Measurements from ENCODE around the gene TMEM219. TPM values are rescaled to one million over a fixed set of nuclear protein-coding genes. Genes with fewer than 3 reads are reported as not detected.

Gene TMEM219
- total and polyA plus RNA-seq, 4 donors, result 25.5 to 75.9 (median 46.9) TPM

DNA sequence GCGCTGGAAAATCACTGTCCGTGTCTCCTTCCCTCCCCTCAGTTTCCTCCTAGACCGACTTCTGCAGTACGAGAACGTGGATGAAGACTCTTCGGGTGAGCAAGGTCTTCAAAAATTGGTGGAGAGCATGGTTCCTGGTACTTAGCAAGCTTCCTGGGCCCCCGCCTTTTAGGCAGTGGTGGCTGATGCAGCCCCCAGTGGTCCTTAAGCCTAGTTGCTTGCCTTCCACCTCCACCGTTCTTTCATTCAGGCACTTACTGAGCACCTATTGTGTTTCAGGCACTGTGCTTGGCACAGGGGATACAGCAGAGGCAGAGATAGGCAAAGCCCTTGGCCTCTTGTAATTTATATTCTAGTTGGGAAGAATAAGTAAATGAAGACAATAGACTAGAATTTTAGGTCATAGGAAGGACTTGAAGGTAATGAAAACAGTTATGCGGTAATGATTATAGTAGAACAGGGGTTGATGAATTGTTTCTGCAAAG is 34.9 kb downstream of the TMEM219 start:
- Histone ChIP-seq H3K36me3 (ENCODE audit: control insufficient read depth in 4 of 4, insufficient read depth in 3 of 4, low read depth in 1 of 4, low read length in 3 of 4) (peaks cover 0 to 22% (median 8%) of the 10 kb centered on the region in 4 donors), H3K4me1 (ENCODE audit: control insufficient read depth in 4 of 4, insufficient read depth in 4 of 4, low read length in 3 of 4) (peaks cover 2 to 26% (median 18%) of the 10 kb centered on the region in 4 donors), H3K27ac (ENCODE audit: low read depth in 1 of 2, low read length in 2 of 2) (no peak overlapping the region), H3K4me3 (ENCODE audit: low read depth in 1 of 3, low read length in 3 of 3) (peak overlapping the region; percentile 65 to 98 (median 74)), H3K9me3 (ENCODE audit: control insufficient read depth in 4 of 4, low read length in 3 of 4) (no peaks in the 10 kb centered on the region), H3K27me3 (ENCODE audit: control insufficient read depth in 4 of 4, insufficient read depth in 4 of 4, low read length in 3 of 4) (no peaks in the 10 kb centered on the region), H3K9ac (ENCODE audit: low read depth in 1 of 2, low read length in 2 of 2) (peak overlapping the region; percentile 40 to 85)
- WGBS, result 28% methylated on average over 9 of the region's 9 CpGs
- TF ChIP-seq EGR1 (IDR thresholded peaks at IDR 0.05; ENCODE audit: low read depth in 2 of 2) (no peak), RAD21 (IDR thresholded peaks at IDR 0.05) (no peak), FOXA1 (IDR thresholded peaks at IDR 0.05) (no peak), FOXA2 (IDR thresholded peaks at IDR 0.05) (no peak), SP1 (IDR thresholded peaks at IDR 0.05) (no peak), TAF1 (conservative IDR thresholded peaks at IDR 0.05) (no peak), HNF4A (conservative IDR thresholded peaks at IDR 0.05) (no peak), RXRA (IDR thresholded peaks at IDR 0.05) (no peak), NR2F2 (IDR thresholded peaks at IDR 0.05) (no peak)
- TF ChIP-seq, protein P1, sequence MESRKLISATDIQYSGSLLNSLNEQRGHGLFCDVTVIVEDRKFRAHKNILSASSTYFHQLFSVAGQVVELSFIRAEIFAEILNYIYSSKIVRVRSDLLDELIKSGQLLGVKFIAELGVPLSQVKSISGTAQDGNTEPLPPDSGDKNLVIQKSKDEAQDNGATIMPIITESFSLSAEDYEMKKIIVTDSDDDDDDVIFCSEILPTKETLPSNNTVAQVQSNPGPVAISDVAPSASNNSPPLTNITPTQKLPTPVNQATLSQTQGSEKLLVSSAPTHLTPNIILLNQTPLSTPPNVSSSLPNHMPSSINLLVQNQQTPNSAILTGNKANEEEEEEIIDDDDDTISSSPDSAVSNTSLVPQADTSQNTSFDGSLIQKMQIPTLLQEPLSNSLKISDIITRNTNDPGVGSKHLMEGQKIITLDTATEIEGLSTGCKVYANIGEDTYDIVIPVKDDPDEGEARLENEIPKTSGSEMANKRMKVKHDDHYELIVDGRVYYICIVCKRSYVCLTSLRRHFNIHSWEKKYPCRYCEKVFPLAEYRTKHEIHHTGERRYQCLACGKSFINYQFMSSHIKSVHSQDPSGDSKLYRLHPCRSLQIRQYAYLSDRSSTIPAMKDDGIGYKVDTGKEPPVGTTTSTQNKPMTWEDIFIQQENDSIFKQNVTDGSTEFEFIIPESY (IDR thresholded peaks at IDR 0.05), result no peak
- TF ChIP-seq, protein P2, sequence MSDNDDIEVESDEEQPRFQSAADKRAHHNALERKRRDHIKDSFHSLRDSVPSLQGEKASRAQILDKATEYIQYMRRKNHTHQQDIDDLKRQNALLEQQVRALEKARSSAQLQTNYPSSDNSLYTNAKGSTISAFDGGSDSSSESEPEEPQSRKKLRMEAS (IDR thresholded peaks at IDR 0.05), result no peak
- TF ChIP-seq, protein P3, sequence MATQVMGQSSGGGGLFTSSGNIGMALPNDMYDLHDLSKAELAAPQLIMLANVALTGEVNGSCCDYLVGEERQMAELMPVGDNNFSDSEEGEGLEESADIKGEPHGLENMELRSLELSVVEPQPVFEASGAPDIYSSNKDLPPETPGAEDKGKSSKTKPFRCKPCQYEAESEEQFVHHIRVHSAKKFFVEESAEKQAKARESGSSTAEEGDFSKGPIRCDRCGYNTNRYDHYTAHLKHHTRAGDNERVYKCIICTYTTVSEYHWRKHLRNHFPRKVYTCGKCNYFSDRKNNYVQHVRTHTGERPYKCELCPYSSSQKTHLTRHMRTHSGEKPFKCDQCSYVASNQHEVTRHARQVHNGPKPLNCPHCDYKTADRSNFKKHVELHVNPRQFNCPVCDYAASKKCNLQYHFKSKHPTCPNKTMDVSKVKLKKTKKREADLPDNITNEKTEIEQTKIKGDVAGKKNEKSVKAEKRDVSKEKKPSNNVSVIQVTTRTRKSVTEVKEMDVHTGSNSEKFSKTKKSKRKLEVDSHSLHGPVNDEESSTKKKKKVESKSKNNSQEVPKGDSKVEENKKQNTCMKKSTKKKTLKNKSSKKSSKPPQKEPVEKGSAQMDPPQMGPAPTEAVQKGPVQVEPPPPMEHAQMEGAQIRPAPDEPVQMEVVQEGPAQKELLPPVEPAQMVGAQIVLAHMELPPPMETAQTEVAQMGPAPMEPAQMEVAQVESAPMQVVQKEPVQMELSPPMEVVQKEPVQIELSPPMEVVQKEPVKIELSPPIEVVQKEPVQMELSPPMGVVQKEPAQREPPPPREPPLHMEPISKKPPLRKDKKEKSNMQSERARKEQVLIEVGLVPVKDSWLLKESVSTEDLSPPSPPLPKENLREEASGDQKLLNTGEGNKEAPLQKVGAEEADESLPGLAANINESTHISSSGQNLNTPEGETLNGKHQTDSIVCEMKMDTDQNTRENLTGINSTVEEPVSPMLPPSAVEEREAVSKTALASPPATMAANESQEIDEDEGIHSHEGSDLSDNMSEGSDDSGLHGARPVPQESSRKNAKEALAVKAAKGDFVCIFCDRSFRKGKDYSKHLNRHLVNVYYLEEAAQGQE (IDR thresholded peaks at IDR 0.05), result no peak
- no peak for DNase-seq (ENCODE audit: low spot score)

DNA sequence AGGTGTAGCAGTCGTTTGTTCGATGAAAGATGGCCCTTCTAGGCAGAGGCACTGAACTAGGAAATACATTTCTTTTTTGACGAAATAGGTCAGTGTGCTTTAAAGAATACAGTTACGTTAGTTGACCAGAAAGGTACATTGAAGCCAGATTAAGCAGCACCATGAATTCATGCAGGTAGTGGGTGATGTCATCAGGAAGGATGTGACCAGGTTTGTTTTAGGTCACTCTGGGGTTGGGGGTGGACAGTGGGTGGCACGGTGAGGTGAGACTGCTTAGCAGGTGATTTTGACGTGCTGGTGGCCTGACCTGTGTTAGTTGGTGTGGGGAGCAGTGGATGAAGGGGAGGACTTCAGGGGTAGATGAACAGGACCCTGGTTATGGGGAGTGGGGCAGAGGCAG is 37.7 kb downstream of the TMEM219 start:
- peaks cover 0 to 17% (median 14%) of the 10 kb centered on the region in 4 donors for H3K4me1 ChIP-seq (ENCODE audit: control insufficient read depth in 4 of 4, insufficient read depth in 4 of 4, low read length in 3 of 4)
- no peak overlapping the region for H3K27ac ChIP-seq (ENCODE audit: low read depth in 1 of 2, low read length in 2 of 2)
- no peak overlapping the region for H3K9ac ChIP-seq (ENCODE audit: low read depth in 1 of 2, low read length in 2 of 2)
- H3K9me3 ChIP-seq (ENCODE audit: control insufficient read depth in 4 of 4, low read length in 3 of 4), result no peaks in the 10 kb centered on the region
- peaks cover 0 to 10% (median 2%) of the 10 kb centered on the region in 4 donors for H3K36me3 ChIP-seq (ENCODE audit: control insufficient read depth in 4 of 4, insufficient read depth in 3 of 4, low read depth in 1 of 4, low read length in 3 of 4)
- H3K4me3 ChIP-seq (ENCODE audit: low read depth in 1 of 3, low read length in 3 of 3), result no peak overlapping the region
- DNase-seq (ENCODE audit: low spot score), result no peak
- 95% methylated on average over 6 of the region's 6 CpGs for WGBS
- no peaks in the 10 kb centered on the region for H3K27me3 ChIP-seq (ENCODE audit: control insufficient read depth in 4 of 4, insufficient read depth in 4 of 4, low read length in 3 of 4)
- TF ChIP-seq SP1 (IDR thresholded peaks at IDR 0.05) (no peak), HNF4G (IDR thresholded peaks at IDR 0.05) (no peak), NR2F2 (IDR thresholded peaks at IDR 0.05) (no peak), FOXA1 (IDR thresholded peaks at IDR 0.05) (no peak), FOXA2 (IDR thresholded peaks at IDR 0.05) (no peak), RXRA (IDR thresholded peaks at IDR 0.05) (no peak), YY1 (IDR thresholded peaks at IDR 0.05) (no peak), GABPA (IDR thresholded peaks at IDR 0.05 in 1 of 2, conservative IDR thresholded peaks at IDR 0.05 in 1 of 2) (no peak), TAF1 (conservative IDR thresholded peaks at IDR 0.05) (no peak), JUND (IDR thresholded peaks at IDR 0.05) (no peak)
- TF ChIP-seq, protein P1 (IDR thresholded peaks at IDR 0.05), result no peak
- TF ChIP-seq, protein P2 (IDR thresholded peaks at IDR 0.05), result no peak
- TF ChIP-seq, protein P4, sequence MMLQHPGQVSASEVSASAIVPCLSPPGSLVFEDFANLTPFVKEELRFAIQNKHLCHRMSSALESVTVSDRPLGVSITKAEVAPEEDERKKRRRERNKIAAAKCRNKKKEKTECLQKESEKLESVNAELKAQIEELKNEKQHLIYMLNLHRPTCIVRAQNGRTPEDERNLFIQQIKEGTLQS (IDR thresholded peaks at IDR 0.05), result no peak
- TF ChIP-seq, protein P5, sequence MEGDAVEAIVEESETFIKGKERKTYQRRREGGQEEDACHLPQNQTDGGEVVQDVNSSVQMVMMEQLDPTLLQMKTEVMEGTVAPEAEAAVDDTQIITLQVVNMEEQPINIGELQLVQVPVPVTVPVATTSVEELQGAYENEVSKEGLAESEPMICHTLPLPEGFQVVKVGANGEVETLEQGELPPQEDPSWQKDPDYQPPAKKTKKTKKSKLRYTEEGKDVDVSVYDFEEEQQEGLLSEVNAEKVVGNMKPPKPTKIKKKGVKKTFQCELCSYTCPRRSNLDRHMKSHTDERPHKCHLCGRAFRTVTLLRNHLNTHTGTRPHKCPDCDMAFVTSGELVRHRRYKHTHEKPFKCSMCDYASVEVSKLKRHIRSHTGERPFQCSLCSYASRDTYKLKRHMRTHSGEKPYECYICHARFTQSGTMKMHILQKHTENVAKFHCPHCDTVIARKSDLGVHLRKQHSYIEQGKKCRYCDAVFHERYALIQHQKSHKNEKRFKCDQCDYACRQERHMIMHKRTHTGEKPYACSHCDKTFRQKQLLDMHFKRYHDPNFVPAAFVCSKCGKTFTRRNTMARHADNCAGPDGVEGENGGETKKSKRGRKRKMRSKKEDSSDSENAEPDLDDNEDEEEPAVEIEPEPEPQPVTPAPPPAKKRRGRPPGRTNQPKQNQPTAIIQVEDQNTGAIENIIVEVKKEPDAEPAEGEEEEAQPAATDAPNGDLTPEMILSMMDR (IDR thresholded peaks at IDR 0.05; ENCODE audit: low read depth, low read length, missing input control), result no peak
